GM12892 (cell line): ENCODE measurements around the gene RAB29.

Experiments used
- POLR2A ChIP-seq: IDR thresholded peaks from 2 replicates; pipeline ENCODE4 v1.6.1; 2011; ENCODE audit warnings: low read depth, low read length, control low read depth
- POLR2AphosphoS5 ChIP-seq: IDR thresholded peaks from 2 replicates; pipeline ENCODE4 v1.6.1; 2011; ENCODE audit warnings: low read depth, low read length, control low read depth

GRCh38 chr1:205739348-205740160, 35.7 kb downstream of the RAB29 start:
- TF ChIP-seq POLR2A (no peak), POLR2AphosphoS5 (no peak)
